Prostate gland (tissue), 2 donors: Measurements from ENCODE around the gene GSTA4.

ENCODE experiments used
- CTCF ChIP-seq, 4 experiments: fragments of 200-600 bp in 2 of 4; fragments of 450-650 bp in 2 of 4; sonication (generic) in 2 of 4; IDR thresholded peaks; 1 replicate in 3 of 4; 2 replicates in 1 of 4; pipeline ENCODE4 v1.5.1; 2016 to 2019; ENCODE audit warnings: antibody characterized with exemption in 4 of 4, mild to moderate bottlenecking in 2 of 4, moderate library complexity in 2 of 4
- POLR2A ChIP-seq: fragments of 450-650 bp; IDR thresholded peaks from one replicate; pipeline ENCODE4 v1.6.1; 2016; ENCODE audit warnings: antibody characterized with exemption, mild to moderate bottlenecking
- POLR2AphosphoS5 ChIP-seq: sonication (generic); formaldehyde crosslinking; IDR thresholded peaks from one replicate; pipeline ENCODE4 v1.6.1; 2017; ENCODE audit warnings: antibody characterized with exemption

- TF ChIP-seq CTCF (IDR thresholded peaks at IDR 0.05): no peak
- no peak for TF ChIP-seq POLR2AphosphoS5
- no peak for TF ChIP-seq POLR2A
Measured at GRCh38 chr6:53005663-53006250, 10.7 kb upstream of the GSTA4 start.
